GM23338 (cell line): Measurements from ENCODE around the gene FNDC3A. TPM values are rescaled to one million over a fixed set of nuclear protein-coding genes. Genes with fewer than 3 reads are reported as not detected.

Experiments
- ATAC-seq: fragments of 200-7000 bp; cut with Tn5 transposase; 3 replicates; pipeline ENCODE4 v1.9.1; 2020
- DNase-seq: peaks from one replicate; pipeline ENCODE4 v3.0.0-alpha.2; 2015; ENCODE audit warnings: low spot score
- H2AFZ ChIP-seq: fragments of 200-600 bp; sonication (generic); 2 replicates; pipeline ENCODE4 v1.8.0; 2016; ENCODE audit warnings: antibody characterized with exemption, mild to moderate bottlenecking, moderate library complexity
- H3F3A ChIP-seq: fragments of 200-600 bp; sonication (generic); replicated peaks from 2 replicates; pipeline ENCODE4 v1.8.0; 2017; ENCODE audit warnings: antibody characterized with exemption, mixed run types, low read depth
- H3K27ac ChIP-seq: fragments of 200-600 bp; sonication (generic); 2 replicates; pipeline ENCODE4 v1.6.1; 2016; ENCODE audit warnings: low read depth
- H3K27me3 ChIP-seq: fragments of 200-600 bp; sonication (generic); 2 replicates; pipeline ENCODE4 v1.8.0; 2016; ENCODE audit warnings: mild to moderate bottlenecking, mixed run types, moderate library complexity; ENCODE audit not compliant: insufficient read depth
- H3K36me3 ChIP-seq: fragments of 200-600 bp; sonication (generic); 2 replicates; pipeline ENCODE4 v1.8.0; 2016; ENCODE audit warnings: mild to moderate bottlenecking; ENCODE audit not compliant: insufficient read depth
- H3K4me1 ChIP-seq: fragments of 200-600 bp; sonication (generic); 2 replicates; pipeline ENCODE4 v1.8.0; 2016; ENCODE audit warnings: mild to moderate bottlenecking, moderate library complexity; ENCODE audit not compliant: insufficient read depth
- H3K4me2 ChIP-seq: fragments of 200-600 bp; sonication (generic); 2 replicates; pipeline ENCODE4 v1.7.1; 2017; ENCODE audit warnings: mixed run types
- H3K4me3 ChIP-seq: fragments of 200-600 bp; sonication (generic); 2 replicates; pipeline ENCODE4 v1.6.1; 2016; ENCODE audit warnings: mixed run types
- H3K79me2 ChIP-seq: fragments of 200-600 bp; sonication (generic); replicated peaks from 2 replicates; pipeline ENCODE4 v1.8.0; 2017; ENCODE audit warnings: mild to moderate bottlenecking; ENCODE audit not compliant: insufficient read depth
- H3K9me2 ChIP-seq: fragments of 200-600 bp; sonication (generic); 2 replicates; pipeline ENCODE4 v1.8.0; 2017; ENCODE audit not compliant: insufficient read depth
- H4K20me1 ChIP-seq: fragments of 200-600 bp; sonication (generic); replicated peaks from 2 replicates; pipeline ENCODE4 v1.8.0; 2017; ENCODE audit warnings: mild to moderate bottlenecking; ENCODE audit not compliant: insufficient read depth
- H3K27ac Mint-ChIP-seq: 2 replicates; pipeline ENCODE4 v1.8.0; 2020; ENCODE audit warnings: inconsistent platforms, mild to moderate bottlenecking, moderate library complexity, mixed read lengths
- H3K27me3 Mint-ChIP-seq: 3 replicates; pipeline ENCODE4 v1.8.0; 2022; ENCODE audit warnings: low read depth, mild to moderate bottlenecking, moderate library complexity, mixed read lengths, inconsistent platforms; ENCODE audit not compliant: insufficient read depth, poor library complexity
- H3K36me3 Mint-ChIP-seq: 3 replicates; pipeline ENCODE4 v1.8.0; 2021; ENCODE audit warnings: low read depth, mild to moderate bottlenecking, inconsistent platforms, moderate library complexity, mixed read lengths
- H3K4me1 Mint-ChIP-seq: 3 replicates; pipeline ENCODE4 v1.8.0; 2020; ENCODE audit warnings: mild to moderate bottlenecking, inconsistent platforms, mixed read lengths
- H3K4me3 Mint-ChIP-seq: 3 replicates; pipeline ENCODE4 v1.8.0; 2021; ENCODE audit warnings: moderate library complexity, mild to moderate bottlenecking, inconsistent platforms, mixed read lengths
- H3K9me3 Mint-ChIP-seq: 3 replicates; pipeline ENCODE4 v1.8.0; 2020; ENCODE audit warnings: moderate library complexity, mild to moderate bottlenecking, inconsistent platforms, mixed read lengths
- CREB1 ChIP-seq: fragments of 250-450 bp; sonication (Bioruptor Pico); IDR thresholded peaks from 2 replicates; pipeline ENCODE4 v1.5.0; 2020; ENCODE audit warnings: low read depth, mild to moderate bottlenecking, moderate library complexity
- EZH2 ChIP-seq: fragments of 200-600 bp; sonication (generic); IDR thresholded peaks from one replicate; pipeline ENCODE4 v1.8.0; 2017; ENCODE audit warnings: antibody characterized with exemption, mild to moderate bottlenecking, low read depth; ENCODE audit not compliant: unreplicated experiment
- EZH2phosphoT487 ChIP-seq: fragments of 200-600 bp; sonication (generic); IDR thresholded peaks from one replicate; pipeline ENCODE4 v1.8.1; 2018; ENCODE audit warnings: antibody characterized with exemption; ENCODE audit not compliant: unreplicated experiment
- JUNB ChIP-seq: IDR thresholded peaks from one replicate; pipeline ENCODE4 v1.6.1; 2016; ENCODE audit warnings: antibody characterized with exemption; ENCODE audit not compliant: unreplicated experiment
- NANOG ChIP-seq: IDR thresholded peaks from 2 replicates; pipeline ENCODE4 v1.6.1; 2016; ENCODE audit warnings: antibody characterized with exemption, borderline replicate concordance
- POLR2AphosphoS5 ChIP-seq: IDR thresholded peaks from 2 replicates; pipeline ENCODE4 v1.6.1; 2016; ENCODE audit warnings: antibody characterized with exemption, low read depth
- STAT1 ChIP-seq: IDR thresholded peaks from one replicate; pipeline ENCODE4 v1.6.1; 2016; ENCODE audit warnings: antibody characterized with exemption; ENCODE audit not compliant: unreplicated experiment
- ZNF331 ChIP-seq: fragments of 250-450 bp; sonication (Bioruptor Pico); IDR thresholded peaks from 2 replicates; pipeline ENCODE4 v1.5.0; 2020; ENCODE audit warnings: low read depth, mild to moderate bottlenecking, moderate library complexity
- polyA plus RNA-seq: library from polyadenylated mRNA; unstranded; fragments of >200 nt; fragmentation: Nextera tagmentation; extraction: Ambion mirVana; gene quantifications from 2 replicates; pipeline ENCODE4 v1.2.1, GENCODE V29; 2016
- total RNA-seq: library from RNA; depleted of rRNA; stranded (reverse); fragments of >200 nt; shearing (Covaris generic); gene quantifications from 2 replicates; pipeline ENCODE4 v1.2.3, GENCODE V29; 2014
- TF ChIP-seq, protein P1 (sequence below): IDR thresholded peaks from 2 replicates; pipeline ENCODE4 v1.6.1; 2016; ENCODE audit warnings: antibody characterized with exemption
- TF ChIP-seq, protein P2 (sequence below), 2 experiments: fragments of 200-600 bp in 1 of 2; sonication (generic) in 1 of 2; conservative IDR thresholded peaks; 2 replicates each; pipeline versions ENCODE4 v1.5.1 to v1.6.1; 2016 to 2017; ENCODE audit warnings: antibody characterized with exemption in 2 of 2, low read depth in 2 of 2, mild to moderate bottlenecking in 2 of 2, moderate library complexity in 1 of 2

Gene FNDC3A
- total and polyA plus RNA-seq, 2 experiments from 2014 or later = 10.3 to 31.1 TPM

DNA sequence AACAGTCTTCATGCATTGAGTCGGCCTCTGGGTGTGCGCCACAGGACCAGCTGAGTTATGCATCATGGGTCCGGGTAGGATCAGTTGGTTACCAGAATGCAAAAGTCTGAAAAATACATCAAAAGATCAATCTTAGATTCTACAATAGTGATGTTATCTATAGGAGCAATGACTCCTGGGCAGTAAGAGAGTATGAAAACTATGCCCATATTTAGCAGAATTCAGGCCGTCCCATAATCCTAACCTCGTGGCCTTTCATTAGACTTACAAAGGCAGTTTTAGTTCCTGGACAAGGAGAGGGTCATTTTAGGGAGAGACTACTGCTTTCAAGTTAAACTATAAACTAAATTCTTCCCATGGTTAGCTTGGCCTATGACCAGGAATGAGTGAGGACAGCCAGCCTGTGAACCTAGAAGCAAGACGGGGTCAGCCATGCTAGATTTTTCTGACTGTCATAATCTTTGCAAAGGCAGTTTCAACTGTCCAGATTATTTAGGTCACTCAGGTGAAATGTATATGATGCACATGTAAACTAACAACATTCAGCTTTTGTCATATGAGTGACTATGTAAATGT is 260.2 kb downstream of the FNDC3A start:
- DNase-seq (no peak), ATAC-seq (no peak)
- H3K36me3 ChIP-seq = no peaks in the 10 kb centered on the region
- no peak overlapping the region for H2AFZ ChIP-seq
- H3K9me3 Mint-ChIP-seq = no peaks in the 10 kb centered on the region
- no peaks in the 10 kb centered on the region for H3K27me3 ChIP-seq
- no peaks in the 10 kb centered on the region for H3F3A ChIP-seq
- H3K27ac Mint-ChIP-seq = no peak overlapping the region
- peaks cover 4% of the 10 kb centered on the region for H3K27me3 Mint-ChIP-seq
- H3K36me3 Mint-ChIP-seq = no peaks in the 10 kb centered on the region
- H3K27ac ChIP-seq = no peak overlapping the region
- no peak overlapping the region for H3K4me3 ChIP-seq
- H3K4me2 ChIP-seq = no peak overlapping the region
- no peaks in the 10 kb centered on the region for H4K20me1 ChIP-seq
- H3K9me2 ChIP-seq = no peaks in the 10 kb centered on the region
- TF ChIP-seq NANOG = no peak
- H3K79me2 ChIP-seq = no peaks in the 10 kb centered on the region
- H3K4me1 Mint-ChIP-seq = no peaks in the 10 kb centered on the region
- no peaks in the 10 kb centered on the region for H3K4me1 ChIP-seq
- no peak overlapping the region for H3K4me3 Mint-ChIP-seq

DNA sequence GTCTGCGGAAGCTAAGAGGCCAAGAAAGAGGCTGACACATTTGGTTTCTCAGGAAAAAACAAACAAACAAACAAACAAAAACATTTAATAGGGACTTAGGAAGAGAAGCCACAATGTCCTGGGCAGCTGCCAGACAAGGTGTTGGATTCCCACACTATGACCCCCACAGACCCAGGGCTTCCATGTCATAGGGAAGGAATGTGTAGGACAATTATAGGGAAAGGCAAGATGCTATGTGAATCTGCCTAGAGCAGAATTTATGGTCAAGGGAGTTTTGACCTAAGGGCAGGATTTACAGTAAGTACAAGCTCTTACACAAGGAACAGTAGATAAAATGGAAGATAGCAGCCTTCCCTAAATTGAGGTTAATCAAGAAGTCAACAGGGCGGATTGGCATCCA is 262.9 kb downstream of the FNDC3A start:
- H3K4me3 ChIP-seq = no peak overlapping the region
- H3K4me1 Mint-ChIP-seq = no peaks in the 10 kb centered on the region

More for the DNA sequence above, 262.9 kb downstream of the FNDC3A start:
- DNase-seq (no peak), ATAC-seq (no peak)
- Histone ChIP-seq H3K4me1 (no peaks in the 10 kb centered on the region), H3K27ac (no peak overlapping the region), H3K4me2 (no peak overlapping the region), H3F3A (no peaks in the 10 kb centered on the region), H4K20me1 (no peaks in the 10 kb centered on the region), H3K27me3 (no peaks in the 10 kb centered on the region), H3K9me2 (no peaks in the 10 kb centered on the region), H3K36me3 (no peaks in the 10 kb centered on the region), H3K79me2 (no peaks in the 10 kb centered on the region), H2AFZ (no peak overlapping the region)
- no peak overlapping the region for H3K4me3 Mint-ChIP-seq
- no peaks in the 10 kb centered on the region for H3K36me3 Mint-ChIP-seq
- no peaks in the 10 kb centered on the region; the same call in 2 of the 3 replicates for H3K9me3 Mint-ChIP-seq
- TF ChIP-seq EZH2phosphoT487 (no peak), POLR2AphosphoS5 (no peak), EZH2 (no peak), CREB1 (CRISPR knock-in tag) (no peak), JUNB (no peak), NANOG (no peak), STAT1 (no peak), ZNF331 (CRISPR knock-in tag) (no peak)
- TF ChIP-seq, protein P1, sequence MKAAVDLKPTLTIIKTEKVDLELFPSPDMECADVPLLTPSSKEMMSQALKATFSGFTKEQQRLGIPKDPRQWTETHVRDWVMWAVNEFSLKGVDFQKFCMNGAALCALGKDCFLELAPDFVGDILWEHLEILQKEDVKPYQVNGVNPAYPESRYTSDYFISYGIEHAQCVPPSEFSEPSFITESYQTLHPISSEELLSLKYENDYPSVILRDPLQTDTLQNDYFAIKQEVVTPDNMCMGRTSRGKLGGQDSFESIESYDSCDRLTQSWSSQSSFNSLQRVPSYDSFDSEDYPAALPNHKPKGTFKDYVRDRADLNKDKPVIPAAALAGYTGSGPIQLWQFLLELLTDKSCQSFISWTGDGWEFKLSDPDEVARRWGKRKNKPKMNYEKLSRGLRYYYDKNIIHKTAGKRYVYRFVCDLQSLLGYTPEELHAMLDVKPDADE = no peak
- TF ChIP-seq, protein P2, sequence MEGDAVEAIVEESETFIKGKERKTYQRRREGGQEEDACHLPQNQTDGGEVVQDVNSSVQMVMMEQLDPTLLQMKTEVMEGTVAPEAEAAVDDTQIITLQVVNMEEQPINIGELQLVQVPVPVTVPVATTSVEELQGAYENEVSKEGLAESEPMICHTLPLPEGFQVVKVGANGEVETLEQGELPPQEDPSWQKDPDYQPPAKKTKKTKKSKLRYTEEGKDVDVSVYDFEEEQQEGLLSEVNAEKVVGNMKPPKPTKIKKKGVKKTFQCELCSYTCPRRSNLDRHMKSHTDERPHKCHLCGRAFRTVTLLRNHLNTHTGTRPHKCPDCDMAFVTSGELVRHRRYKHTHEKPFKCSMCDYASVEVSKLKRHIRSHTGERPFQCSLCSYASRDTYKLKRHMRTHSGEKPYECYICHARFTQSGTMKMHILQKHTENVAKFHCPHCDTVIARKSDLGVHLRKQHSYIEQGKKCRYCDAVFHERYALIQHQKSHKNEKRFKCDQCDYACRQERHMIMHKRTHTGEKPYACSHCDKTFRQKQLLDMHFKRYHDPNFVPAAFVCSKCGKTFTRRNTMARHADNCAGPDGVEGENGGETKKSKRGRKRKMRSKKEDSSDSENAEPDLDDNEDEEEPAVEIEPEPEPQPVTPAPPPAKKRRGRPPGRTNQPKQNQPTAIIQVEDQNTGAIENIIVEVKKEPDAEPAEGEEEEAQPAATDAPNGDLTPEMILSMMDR (conservative IDR thresholded peaks at IDR 0.05; ENCODE audit: low read depth in 2 of 2) = no peak
- no peak overlapping the region for H3K27ac Mint-ChIP-seq
- H3K27me3 Mint-ChIP-seq = peaks cover 4% of the 10 kb centered on the region
